Measurements from ENCODE around the gene RANBP1. TPM values are rescaled to one million over a fixed set of nuclear protein-coding genes. Genes with fewer than 3 reads are reported as not detected.

The RANBP1 gene
- total and polyA plus RNA-seq, 2 of the 13 experiments (the other 11 are each of a cell fraction or from before 2014, with no cell fraction given) = 181 to 492 TPM

GRCh38 chr22:20153945-20154344 lies 38.0 kb downstream of the RANBP1 start (continued):
- TF ChIP-seq, protein P1, sequence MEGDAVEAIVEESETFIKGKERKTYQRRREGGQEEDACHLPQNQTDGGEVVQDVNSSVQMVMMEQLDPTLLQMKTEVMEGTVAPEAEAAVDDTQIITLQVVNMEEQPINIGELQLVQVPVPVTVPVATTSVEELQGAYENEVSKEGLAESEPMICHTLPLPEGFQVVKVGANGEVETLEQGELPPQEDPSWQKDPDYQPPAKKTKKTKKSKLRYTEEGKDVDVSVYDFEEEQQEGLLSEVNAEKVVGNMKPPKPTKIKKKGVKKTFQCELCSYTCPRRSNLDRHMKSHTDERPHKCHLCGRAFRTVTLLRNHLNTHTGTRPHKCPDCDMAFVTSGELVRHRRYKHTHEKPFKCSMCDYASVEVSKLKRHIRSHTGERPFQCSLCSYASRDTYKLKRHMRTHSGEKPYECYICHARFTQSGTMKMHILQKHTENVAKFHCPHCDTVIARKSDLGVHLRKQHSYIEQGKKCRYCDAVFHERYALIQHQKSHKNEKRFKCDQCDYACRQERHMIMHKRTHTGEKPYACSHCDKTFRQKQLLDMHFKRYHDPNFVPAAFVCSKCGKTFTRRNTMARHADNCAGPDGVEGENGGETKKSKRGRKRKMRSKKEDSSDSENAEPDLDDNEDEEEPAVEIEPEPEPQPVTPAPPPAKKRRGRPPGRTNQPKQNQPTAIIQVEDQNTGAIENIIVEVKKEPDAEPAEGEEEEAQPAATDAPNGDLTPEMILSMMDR (CRISPR knock-in tag; IDR thresholded peaks at IDR 0.05) = peak; percentile 50
- TF ChIP-seq FOXP4 (CRISPR knock-in tag; IDR thresholded peaks at IDR 0.05) (no peak), MEF2D (CRISPR knock-in tag; IDR thresholded peaks at IDR 0.05) (no peak)

GRCh38 chr22:20154602-20155187 lies 38.8 kb downstream of the RANBP1 start:
- in situ Hi-C loops (cut with HindIII; ENCODE audit: extremely low pct_ligation_motif_present, low pct_unique_long_range_greater_than_20kb) = loop anchor here (5.0 to 25.0 kb wide), 3 partner anchors 80 to 1192 kb away; no protein-coding TSS in a partner anchor
- no peak overlapping the region for H3K4me3 ChIP-seq (replicated peaks in 1 of 3; ENCODE audit: insufficient read depth in 1 of 3, low read depth in 2 of 3, low read length in 3 of 3)
- H2AFZ ChIP-seq (ENCODE audit: low read length) = no peak overlapping the region
- H3K9me3 ChIP-seq (ENCODE audit: low read length) = no peaks in the 10 kb centered on the region
- no peak overlapping the region for H3K9ac ChIP-seq (ENCODE audit: insufficient read depth, low read depth, low read length)
- FAIRE-seq (no peak), DNase-seq (ENCODE audit: low spot score) (no peak), ATAC-seq (no peak)
- H3K27me3 ChIP-seq (ENCODE audit: control insufficient read depth in 1 of 2, insufficient read depth in 2 of 2, low read length in 2 of 2) = peaks cover 17 to 49% of the 10 kb centered on the region in 2 experiments
- H3K4me1 ChIP-seq (ENCODE audit: insufficient read depth, low read length) = no peaks in the 10 kb centered on the region
- no peaks in the 10 kb centered on the region for H3K36me3 ChIP-seq (replicated peaks in 1 of 2; ENCODE audit: control insufficient read depth in 1 of 2, insufficient read depth in 2 of 2, low read length in 2 of 2)
- no peaks in the 10 kb centered on the region for H3K79me2 ChIP-seq (ENCODE audit: insufficient read depth, low read length)
- intact Hi-C loops (cut with micrococcal nuclease; ENCODE audit: unreplicated experiment) = no loop called here
- TF ChIP-seq SIN3B (IDR thresholded peaks at IDR 0.05; ENCODE audit: low read length) (no peak), ZZZ3 (CRISPR knock-in tag; IDR thresholded peaks at IDR 0.05; ENCODE audit: borderline replicate concordance) (no peak), ATRX (CRISPR knock-in tag; IDR thresholded peaks at IDR 0.05; ENCODE audit: borderline replicate concordance) (no peak)
- TF ChIP-seq, protein P2, sequence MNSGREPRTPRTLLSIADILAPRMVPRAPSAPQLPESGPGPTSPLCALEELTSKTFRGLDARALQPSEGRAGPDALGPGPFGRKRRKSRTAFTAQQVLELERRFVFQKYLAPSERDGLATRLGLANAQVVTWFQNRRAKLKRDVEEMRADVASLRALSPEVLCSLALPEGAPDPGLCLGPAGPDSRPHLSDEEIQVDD (CRISPR knock-in tag; IDR thresholded peaks at IDR 0.05; ENCODE audit: borderline replicate concordance) = no peak
- TF ChIP-seq, protein P3, sequence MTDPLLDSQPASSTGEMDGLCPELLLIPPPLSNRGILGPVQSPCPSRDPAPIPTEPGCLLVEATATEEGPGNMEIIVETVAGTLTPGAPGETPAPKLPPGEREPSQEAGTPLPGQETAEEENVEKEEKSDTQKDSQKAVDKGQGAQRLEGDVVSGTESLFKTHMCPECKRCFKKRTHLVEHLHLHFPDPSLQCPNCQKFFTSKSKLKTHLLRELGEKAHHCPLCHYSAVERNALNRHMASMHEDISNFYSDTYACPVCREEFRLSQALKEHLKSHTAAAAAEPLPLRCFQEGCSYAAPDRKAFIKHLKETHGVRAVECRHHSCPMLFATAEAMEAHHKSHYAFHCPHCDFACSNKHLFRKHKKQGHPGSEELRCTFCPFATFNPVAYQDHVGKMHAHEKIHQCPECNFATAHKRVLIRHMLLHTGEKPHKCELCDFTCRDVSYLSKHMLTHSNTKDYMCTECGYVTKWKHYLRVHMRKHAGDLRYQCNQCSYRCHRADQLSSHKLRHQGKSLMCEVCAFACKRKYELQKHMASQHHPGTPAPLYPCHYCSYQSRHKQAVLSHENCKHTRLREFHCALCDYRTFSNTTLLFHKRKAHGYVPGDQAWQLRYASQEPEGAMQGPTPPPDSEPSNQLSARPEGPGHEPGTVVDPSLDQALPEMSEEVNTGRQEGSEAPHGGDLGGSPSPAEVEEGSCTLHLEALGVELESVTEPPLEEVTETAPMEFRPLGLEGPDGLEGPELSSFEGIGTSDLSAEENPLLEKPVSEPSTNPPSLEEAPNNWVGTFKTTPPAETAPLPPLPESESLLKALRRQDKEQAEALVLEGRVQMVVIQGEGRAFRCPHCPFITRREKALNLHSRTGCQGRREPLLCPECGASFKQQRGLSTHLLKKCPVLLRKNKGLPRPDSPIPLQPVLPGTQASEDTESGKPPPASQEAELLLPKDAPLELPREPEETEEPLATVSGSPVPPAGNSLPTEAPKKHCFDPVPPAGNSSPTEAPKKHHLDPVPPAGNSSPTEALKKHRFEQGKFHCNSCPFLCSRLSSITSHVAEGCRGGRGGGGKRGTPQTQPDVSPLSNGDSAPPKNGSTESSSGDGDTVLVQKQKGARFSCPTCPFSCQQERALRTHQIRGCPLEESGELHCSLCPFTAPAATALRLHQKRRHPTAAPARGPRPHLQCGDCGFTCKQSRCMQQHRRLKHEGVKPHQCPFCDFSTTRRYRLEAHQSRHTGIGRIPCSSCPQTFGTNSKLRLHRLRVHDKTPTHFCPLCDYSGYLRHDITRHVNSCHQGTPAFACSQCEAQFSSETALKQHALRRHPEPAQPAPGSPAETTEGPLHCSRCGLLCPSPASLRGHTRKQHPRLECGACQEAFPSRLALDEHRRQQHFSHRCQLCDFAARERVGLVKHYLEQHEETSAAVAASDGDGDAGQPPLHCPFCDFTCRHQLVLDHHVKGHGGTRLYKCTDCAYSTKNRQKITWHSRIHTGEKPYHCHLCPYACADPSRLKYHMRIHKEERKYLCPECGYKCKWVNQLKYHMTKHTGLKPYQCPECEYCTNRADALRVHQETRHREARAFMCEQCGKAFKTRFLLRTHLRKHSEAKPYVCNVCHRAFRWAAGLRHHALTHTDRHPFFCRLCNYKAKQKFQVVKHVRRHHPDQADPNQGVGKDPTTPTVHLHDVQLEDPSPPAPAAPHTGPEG (CRISPR knock-in tag; IDR thresholded peaks at IDR 0.05) = no peak
- ChIA-PET POLR2A (no interaction called here), CTCF (ENCODE audit: low intra/inter-chr PET ratio, low total read pairs) (no interaction called here)
- 10% methylated on average over 3 of the region's 14 CpGs for WGBS (ENCODE audit: low lambda C conversion rate)
- no peak overlapping the region for H3K4me2 ChIP-seq (ENCODE audit: low read depth, low read length)
- no TSS peak for BruUV-seq (replicated peaks)
- H4K20me1 ChIP-seq (ENCODE audit: insufficient read depth, low read length) = no peaks in the 10 kb centered on the region
- H3K27ac ChIP-seq (ENCODE audit: extremely low read length, insufficient read depth, low read length) = no peak overlapping the region
